Muscle layer of duodenum (tissue), 2 donors: Measurements from ENCODE around the gene DEPDC1.

Source experiments
- H3K27ac ChIP-seq: one replicate; pipeline ENCODE4 v1.7.0; 2013; ENCODE audit warnings: mild to moderate bottlenecking, low read length
- H3K27me3 ChIP-seq: one replicate; pipeline ENCODE4 v1.7.0; 2013; ENCODE audit warnings: low read depth, mild to moderate bottlenecking, control low read depth, low read length
- H3K36me3 ChIP-seq, 2 donors: one replicate each; pipeline ENCODE4 v1.7.0; 2013; ENCODE audit warnings: low read length in 2 of 2, control low read depth in 1 of 2, mild to moderate bottlenecking in 1 of 2; ENCODE audit not compliant: insufficient read depth in 2 of 2, control insufficient read depth in 1 of 2
- H3K4me1 ChIP-seq, 2 donors: one replicate each; pipeline ENCODE4 v1.7.0; 2013; ENCODE audit warnings: low read length in 2 of 2, mild to moderate bottlenecking in 2 of 2, control low read depth in 1 of 2, moderate library complexity in 1 of 2; ENCODE audit not compliant: insufficient read depth in 2 of 2, control insufficient read depth in 1 of 2
- H3K4me3 ChIP-seq, 2 donors: one replicate each; pipeline ENCODE4 v1.7.0; 2013; ENCODE audit warnings: low read length in 2 of 2, low read depth in 1 of 2, mild to moderate bottlenecking in 1 of 2
- H3K9me3 ChIP-seq, 2 donors: one replicate each; pipeline ENCODE4 v1.7.0; 2013; ENCODE audit warnings: low read length in 2 of 2, control low read depth in 1 of 2, mild to moderate bottlenecking in 1 of 2; ENCODE audit not compliant: control insufficient read depth in 1 of 2
- donor health status: healthy.

Gene DEPDC1

DNA sequence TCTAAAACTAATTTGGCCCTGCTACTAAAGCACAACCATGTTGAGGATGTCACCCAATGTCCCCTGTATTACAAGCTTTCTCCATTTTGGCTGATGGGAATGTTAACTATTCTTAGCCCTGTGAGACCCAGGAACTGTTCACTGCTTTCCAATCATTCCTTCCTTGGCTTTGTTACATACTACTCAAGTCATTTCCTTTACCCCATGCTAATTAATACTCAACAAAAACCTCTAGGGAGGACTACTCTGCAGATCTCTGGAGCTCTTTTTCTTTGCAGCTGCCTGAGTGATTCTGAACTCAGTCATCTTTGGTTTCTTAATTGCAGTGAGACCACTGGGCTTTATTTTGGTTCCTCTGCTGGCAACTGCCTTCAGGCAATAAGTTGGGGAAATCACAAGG is 23.8 kb downstream of the DEPDC1 start:
- H3K4me3 ChIP-seq, result no peak overlapping the region
- H3K36me3 ChIP-seq, result no peaks in the 10 kb centered on the region
- no peaks in the 10 kb centered on the region for H3K9me3 ChIP-seq
- H3K27me3 ChIP-seq, result no peaks in the 10 kb centered on the region
- H3K4me1 ChIP-seq, result no peaks in the 10 kb centered on the region
- H3K27ac ChIP-seq, result no peak overlapping the region

DNA sequence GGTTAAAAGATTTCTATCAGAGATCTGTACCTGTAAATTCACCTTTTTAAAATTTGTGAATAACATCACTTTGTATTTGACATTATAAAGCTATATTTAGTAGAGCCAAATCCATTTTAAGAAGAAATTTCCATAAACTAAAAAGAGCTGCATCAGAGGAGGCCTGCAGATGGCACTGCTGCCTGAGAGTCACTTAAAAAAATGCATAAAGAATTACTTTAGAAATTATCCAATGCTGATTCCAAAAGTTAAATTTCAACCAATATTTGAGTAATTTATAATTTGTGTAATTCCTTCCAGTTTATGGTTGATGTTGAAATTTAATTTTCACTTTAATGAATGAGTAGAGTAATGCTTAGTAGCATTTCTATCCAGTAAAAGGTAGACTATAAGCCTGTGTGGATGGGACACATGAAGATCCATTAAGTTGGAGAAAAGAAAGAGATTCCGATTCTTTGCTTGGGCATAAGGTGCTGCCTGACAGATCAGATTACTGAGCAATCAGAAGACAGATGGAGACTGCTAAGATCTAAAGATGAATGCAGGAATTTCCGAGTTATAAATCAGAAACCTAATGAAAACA is 26.4 kb downstream of the DEPDC1 start:
- H3K27me3 ChIP-seq, result no peaks in the 10 kb centered on the region
- H3K4me3 ChIP-seq, result no peak overlapping the region
- H3K4me1 ChIP-seq, result no peaks in the 10 kb centered on the region
- H3K36me3 ChIP-seq, result no peaks in the 10 kb centered on the region
- H3K27ac ChIP-seq, result no peak overlapping the region
- H3K9me3 ChIP-seq, result no peaks in the 10 kb centered on the region

DNA sequence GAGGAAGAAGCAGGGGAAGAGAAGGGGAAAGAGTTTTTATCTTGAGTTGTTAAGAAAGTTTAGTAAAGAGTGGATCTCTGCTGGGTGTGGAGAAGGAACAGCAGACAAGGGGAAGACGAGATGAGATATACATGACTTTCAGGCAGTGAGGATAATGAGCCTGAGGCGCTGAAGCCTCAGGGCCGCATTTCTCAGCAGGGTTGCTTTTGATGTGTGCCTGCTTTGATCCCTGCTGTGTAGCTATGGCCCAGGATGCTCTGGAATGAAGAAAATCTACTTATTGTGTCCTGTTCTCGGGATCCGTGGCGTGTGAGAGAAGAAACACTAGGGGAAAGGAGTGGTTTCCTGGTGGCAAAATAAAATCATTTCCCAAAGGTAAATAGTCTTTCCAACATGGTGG is 32.0 kb downstream of the DEPDC1 start:
- H3K9me3 ChIP-seq, result peaks cover 5 to 6% of the 10 kb centered on the region in 2 donors
- H3K4me3 ChIP-seq, result no peak overlapping the region
- no peaks in the 10 kb centered on the region for H3K4me1 ChIP-seq
- H3K36me3 ChIP-seq, result no peaks in the 10 kb centered on the region
- no peaks in the 10 kb centered on the region for H3K27me3 ChIP-seq
- no peak overlapping the region for H3K27ac ChIP-seq

DNA sequence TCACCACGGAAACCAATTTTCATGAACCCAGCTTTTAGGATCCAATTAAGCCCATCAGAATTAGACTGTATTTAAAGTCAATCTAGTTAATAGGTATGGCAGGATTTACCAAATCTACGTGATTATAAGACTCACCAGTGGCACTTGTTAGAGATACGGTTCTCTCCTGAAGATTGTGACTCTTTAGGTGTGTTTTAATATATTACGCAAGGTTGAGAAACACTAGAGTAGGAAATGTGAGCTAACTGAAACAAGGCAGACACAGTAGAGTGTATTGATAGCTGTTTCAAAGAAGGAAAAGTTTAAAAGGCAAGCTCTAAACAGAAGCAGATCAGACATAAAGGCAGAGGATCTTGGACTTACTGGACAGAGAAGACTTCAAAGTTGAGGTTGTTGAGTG is 35.9 kb downstream of the DEPDC1 start:
- H3K4me3 ChIP-seq, result no peak overlapping the region
- no peaks in the 10 kb centered on the region for H3K4me1 ChIP-seq
- peaks cover 5 to 6% of the 10 kb centered on the region in 2 donors for H3K9me3 ChIP-seq
- no peak overlapping the region for H3K27ac ChIP-seq
- H3K36me3 ChIP-seq, result no peaks in the 10 kb centered on the region
- H3K27me3 ChIP-seq, result no peaks in the 10 kb centered on the region

DNA sequence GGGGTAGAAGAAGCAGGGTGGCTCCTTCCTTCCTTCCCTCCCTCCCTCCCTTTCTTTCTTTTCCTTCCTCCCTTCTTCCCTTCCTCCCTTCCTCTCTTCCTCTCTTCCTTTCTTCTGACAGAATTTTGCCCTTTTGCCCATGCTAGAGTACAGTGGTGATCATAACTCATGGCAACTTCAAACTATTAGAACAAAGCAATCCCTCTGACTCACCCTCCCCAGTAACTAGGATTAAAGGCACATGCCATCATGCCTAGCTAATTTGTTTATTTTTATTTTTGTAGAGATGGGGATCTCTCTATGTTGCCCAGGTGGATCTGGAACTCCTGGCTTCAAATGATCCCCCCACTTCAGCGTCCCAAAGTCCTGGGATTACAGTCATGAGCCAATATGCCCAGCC is 37.1 kb downstream of the DEPDC1 start:
- Histone ChIP-seq H3K27ac (no peak overlapping the region), H3K4me3 (no peak overlapping the region), H3K27me3 (no peaks in the 10 kb centered on the region), H3K4me1 (no peaks in the 10 kb centered on the region), H3K9me3 (peaks cover 5 to 6% of the 10 kb centered on the region in 2 donors), H3K36me3 (no peaks in the 10 kb centered on the region)

DNA sequence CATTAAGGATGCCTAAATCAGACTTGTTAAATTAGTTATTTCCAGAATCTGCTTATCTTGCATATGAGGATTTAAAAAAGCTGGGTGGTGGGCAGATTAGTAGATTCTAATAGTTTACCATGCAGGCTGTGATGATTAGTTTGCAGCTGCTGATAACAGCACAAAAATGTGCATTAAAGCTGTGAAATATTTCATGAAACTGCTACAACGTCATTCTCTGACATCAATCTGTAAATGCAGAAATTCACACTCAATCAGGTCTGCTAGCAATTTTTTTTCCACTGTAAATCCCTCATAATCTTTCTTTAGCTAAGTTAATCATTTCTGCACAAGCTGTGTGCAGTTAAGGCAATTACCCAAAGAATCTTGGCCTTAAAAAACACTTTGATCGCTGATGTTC is 37.8 kb downstream of the DEPDC1 start:
- Histone ChIP-seq H3K27me3 (no peaks in the 10 kb centered on the region), H3K27ac (no peak overlapping the region), H3K9me3 (peaks cover 0 to 5% of the 10 kb centered on the region in 2 donors), H3K4me1 (no peaks in the 10 kb centered on the region), H3K4me3 (no peak overlapping the region), H3K36me3 (no peaks in the 10 kb centered on the region)

DNA sequence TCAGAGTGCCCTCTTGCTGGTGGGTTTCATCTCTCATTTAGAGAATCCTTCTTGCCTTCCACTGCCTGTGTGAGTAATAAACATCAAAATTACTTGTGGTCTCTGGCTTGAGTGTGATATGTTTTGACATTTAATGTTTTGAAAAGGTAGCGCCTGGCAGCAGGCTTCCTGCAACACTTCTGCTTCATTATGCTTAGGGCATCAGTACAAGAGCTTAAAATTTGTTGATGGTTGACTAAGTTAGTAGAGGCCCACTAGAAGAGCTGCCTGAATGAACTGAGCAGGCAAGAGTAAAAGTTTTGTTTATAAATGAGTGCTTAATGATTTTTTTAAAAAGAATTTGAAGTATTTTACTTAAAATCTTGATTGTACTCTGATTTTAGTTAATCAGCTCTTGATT is 40.7 kb downstream of the DEPDC1 start:
- Histone ChIP-seq H3K9me3 (no peaks in the 10 kb centered on the region), H3K27me3 (no peaks in the 10 kb centered on the region), H3K27ac (no peak overlapping the region), H3K4me1 (no peaks in the 10 kb centered on the region), H3K4me3 (no peak overlapping the region), H3K36me3 (no peaks in the 10 kb centered on the region)

DNA sequence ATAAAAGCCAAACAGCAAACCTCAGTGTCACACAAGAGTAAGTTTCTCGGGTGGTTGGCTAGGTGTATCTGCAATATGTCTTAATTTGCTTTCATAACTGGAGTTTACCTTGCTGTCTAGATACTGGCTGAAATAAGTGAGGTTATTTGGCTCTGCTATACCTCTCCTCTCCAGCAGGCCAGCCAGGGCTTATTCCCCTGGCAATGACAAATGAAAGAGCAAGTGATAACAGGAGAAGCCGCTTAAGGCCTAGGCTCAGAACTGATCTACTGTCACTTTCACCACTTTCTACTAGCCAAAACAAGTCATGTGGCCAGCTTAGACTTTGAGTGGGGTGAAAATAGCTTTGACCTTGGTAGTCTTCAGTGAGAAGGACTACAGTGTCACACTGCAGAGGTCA is 42.3 kb downstream of the DEPDC1 start:
- Histone ChIP-seq H3K27ac (no peak overlapping the region), H3K9me3 (no peaks in the 10 kb centered on the region), H3K4me3 (no peak overlapping the region), H3K27me3 (no peaks in the 10 kb centered on the region), H3K36me3 (no peaks in the 10 kb centered on the region), H3K4me1 (peaks cover 0 to 4% of the 10 kb centered on the region in 2 donors)

DNA sequence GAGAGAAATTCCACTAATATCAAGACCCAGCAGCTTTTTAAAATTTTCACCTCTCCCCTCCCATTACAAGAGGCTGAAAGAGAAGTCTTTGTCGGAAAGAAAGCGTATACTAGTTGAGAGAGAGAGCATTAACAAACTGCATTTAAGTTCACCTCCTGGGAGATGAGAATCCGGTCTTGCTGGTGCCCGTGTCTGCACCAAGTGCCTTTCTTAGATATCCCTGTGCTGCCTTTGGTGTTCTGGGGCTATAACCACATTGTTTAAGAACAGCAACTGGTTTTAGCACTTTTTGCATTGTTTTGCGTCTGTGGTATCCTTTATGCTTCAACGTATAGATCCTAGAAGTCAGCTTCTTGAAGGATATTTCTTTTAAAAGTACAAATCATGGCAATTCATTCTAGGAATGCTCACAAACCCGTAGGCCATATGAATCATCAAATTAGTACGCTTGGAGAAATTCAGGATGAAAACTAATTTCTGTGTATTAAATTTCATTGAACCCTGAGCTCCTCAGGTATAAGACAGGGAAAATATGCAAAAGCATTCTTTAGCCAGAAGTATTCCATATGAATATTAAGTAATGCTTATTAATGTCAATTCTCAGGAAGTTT is 43.7 kb downstream of the DEPDC1 start:
- peaks cover 0 to 4% of the 10 kb centered on the region in 2 donors for H3K4me1 ChIP-seq
- H3K27me3 ChIP-seq, result no peaks in the 10 kb centered on the region
- H3K4me3 ChIP-seq, result no peak overlapping the region
- no peaks in the 10 kb centered on the region for H3K36me3 ChIP-seq
- H3K9me3 ChIP-seq, result no peaks in the 10 kb centered on the region
- no peak overlapping the region for H3K27ac ChIP-seq

DNA sequence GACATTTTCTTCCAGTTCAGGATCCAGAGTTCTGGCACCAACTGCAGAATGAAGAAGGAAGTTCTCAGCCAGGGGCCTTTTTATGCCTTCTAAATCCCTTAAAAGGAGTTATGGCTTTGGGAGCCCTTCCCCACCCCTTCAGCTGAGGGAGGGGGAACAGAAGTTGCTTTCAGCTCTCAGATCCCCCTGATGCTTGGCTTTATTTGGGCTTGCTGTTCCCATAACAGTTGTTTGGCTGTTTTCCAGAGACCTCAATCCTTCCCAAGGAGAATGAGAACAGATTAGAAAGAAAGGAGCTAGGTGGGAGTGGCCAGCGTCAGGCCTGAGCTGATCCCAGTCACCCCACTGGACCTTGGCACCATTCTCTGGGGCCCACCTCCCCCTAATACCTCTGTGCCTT is 47.0 kb downstream of the DEPDC1 start, which contains the start of gene RPE65:
Gene RPE65 (minus strand): TSS at position 54 of the 400 bp plus-strand sequence. CDS start 49 bp downstream, at position 5.
- no peak within 1 kb of the TSS for H3K4me3 ChIP-seq
- no peaks in the 10 kb centered on the region for H3K9me3 ChIP-seq
- no peak within 1 kb of the TSS for H3K27ac ChIP-seq
- no peaks in the 10 kb centered on the region for H3K36me3 ChIP-seq
- no peaks in the 10 kb centered on the region for H3K27me3 ChIP-seq
- peaks cover 0 to 4% of the 10 kb centered on the region in 2 donors for H3K4me1 ChIP-seq

DNA sequence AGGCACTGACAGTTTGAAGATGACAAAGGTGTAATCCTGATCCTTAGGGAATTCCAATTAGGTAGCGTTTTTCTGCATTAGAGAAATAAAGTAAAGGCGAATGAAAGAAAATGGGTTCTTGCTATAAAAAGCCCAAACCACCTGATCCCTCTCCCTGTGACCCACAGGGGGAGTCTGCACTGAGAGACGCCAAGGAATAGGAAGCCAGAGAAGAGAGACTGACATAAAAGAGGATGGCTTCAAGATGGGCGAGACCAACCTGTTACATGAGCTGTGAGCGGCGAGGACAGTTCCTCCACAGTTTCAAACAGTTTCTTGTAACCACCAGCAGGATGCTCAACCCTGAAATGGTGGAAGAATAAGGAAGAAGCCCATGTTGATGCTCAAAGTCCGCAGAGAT is 48.5 kb downstream of the DEPDC1 start:
- Histone ChIP-seq H3K4me3 (no peak overlapping the region), H3K4me1 (peaks cover 0 to 4% of the 10 kb centered on the region in 2 donors), H3K27ac (no peak overlapping the region), H3K36me3 (no peaks in the 10 kb centered on the region), H3K27me3 (no peaks in the 10 kb centered on the region), H3K9me3 (no peaks in the 10 kb centered on the region)

DNA sequence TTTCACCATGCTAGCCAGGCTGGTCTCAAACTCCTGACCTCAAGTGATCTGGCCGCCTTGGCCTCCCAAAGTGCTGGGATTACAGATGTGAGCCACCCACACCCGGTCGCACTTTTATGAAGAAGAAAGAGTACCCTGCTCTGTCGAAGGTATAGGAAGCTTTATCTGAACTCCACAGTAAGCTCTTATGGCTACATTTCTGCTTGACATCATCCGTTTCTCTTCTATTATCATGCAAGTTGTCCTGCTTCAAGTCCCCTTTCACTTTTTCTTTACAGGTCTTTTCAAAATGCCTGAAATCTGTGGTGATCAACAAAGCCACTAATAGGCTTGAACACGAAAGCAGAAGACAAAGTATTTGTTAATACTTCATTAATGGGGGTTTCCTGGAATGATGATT is 51.2 kb downstream of the DEPDC1 start:
- no peaks in the 10 kb centered on the region for H3K27me3 ChIP-seq
- H3K4me1 ChIP-seq, result peaks cover 0 to 4% of the 10 kb centered on the region in 2 donors
- no peaks in the 10 kb centered on the region for H3K9me3 ChIP-seq
- H3K4me3 ChIP-seq, result no peak overlapping the region
- no peaks in the 10 kb centered on the region for H3K36me3 ChIP-seq
- no peak overlapping the region for H3K27ac ChIP-seq
